Stimulated activated CD8-positive, alpha-beta memory T cell treated with anti-CD3 and anti-CD28 coated beads, Interleukin-4, amount 100 ng/mL, for 1 hour (primary cell): ENCODE measurements around the gene CLIC6.
"Not testable (repeated sequence)": the region's sequence is repeated elsewhere in the genome, so short reads cannot be mapped to it uniquely, and the experiment has no call there.

Experiments used
- DNase-seq, 2 donors: peaks; one replicate each; pipeline ENCODE4 v3.0.0-alpha.2; 2020; ENCODE audit warnings: low read depth in 2 of 2, low spot score in 1 of 2

The CLIC6 gene

GRCh38 chr21:34691390-34692032 is 22.7 kb downstream of the CLIC6 start:
- no peak for DNase-seq

- no peak for DNase-seq
Observed at GRCh38 chr21:34692458-34693020, 23.7 kb downstream of the CLIC6 start.

GRCh38 chr21:34693192-34693810 is 24.5 kb downstream of the CLIC6 start:
- DNase-seq = peak in 1 of 2 donors; percentile 15

GRCh38 chr21:34695434-34695833 is 26.6 kb downstream of the CLIC6 start:
- DNase-seq = no peak

- no peak for DNase-seq
Observed at GRCh38 chr21:34696121-34696520, 27.3 kb downstream of the CLIC6 start.

GRCh38 chr21:34697826-34698225 is 29.0 kb downstream of the CLIC6 start:
- no peak for DNase-seq

- no peak for DNase-seq
Observed at GRCh38 chr21:34698270-34699015, 29.6 kb downstream of the CLIC6 start.

DNA sequence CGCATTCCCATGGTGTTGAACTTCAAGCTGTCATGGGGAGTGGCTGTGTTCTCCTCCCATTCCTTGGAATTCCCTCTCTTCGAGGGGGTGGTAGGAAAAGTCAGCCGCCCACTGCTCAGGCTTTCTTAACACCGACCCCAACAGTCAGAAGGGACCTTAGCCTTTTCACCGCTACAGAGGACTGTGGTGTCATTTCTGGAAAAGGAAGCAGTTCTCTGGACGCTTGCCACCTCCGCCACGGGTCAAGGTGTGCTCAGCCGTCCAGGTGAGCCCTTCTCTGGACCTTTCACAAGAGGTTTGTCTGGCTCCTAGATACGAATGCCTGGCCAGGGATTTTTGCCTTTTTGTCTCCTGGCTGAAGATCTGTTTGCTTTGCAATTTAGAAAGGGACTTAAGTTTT is 31.8 kb downstream of the CLIC6 start:
- DNase-seq = no peak

GRCh38 chr21:34701726-34702125 is 32.9 kb downstream of the CLIC6 start:
- no peak for DNase-seq

DNA sequence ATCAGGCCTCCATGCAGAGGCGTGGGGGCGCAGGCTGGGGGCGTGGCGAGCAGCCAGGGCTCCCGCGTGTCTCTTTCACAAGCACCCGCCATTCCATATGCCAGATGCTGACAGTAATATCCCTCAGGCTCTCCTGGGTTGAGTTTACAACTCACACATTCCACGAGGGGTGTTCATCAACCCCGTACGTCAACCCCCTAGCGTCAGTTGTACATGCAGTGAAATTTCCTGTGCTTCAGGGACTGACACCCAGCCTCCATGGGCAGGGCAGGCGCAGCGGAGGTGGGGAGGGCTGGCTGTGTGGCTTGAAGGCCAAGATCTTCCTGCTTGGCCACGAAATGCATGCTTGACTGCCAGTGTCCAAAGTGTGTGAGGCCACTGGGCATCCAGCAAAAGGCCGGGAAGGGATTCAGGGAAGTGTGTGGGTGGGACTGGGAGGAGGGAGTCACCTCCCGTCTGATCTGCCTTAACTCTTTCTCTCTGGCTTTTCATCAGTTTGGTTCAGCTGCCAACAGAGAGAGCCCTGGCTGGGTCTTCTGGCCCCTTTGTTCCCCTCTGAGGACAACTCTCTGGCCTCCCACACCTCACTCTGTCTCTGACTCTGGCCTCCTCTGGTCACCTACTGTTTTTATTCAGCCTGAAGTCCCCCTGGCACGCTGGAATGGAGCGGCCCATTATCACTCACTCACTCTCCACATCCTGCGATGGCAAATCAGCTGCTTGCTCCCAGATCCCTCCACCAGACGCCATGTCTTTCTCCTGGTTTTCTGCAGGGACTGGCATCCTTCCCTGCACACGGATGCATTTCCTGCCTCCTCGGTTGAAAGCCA is 33.8 kb downstream of the CLIC6 start:
- DNase-seq = no peak

- no peak for DNase-seq
Observed at GRCh38 chr21:34703571-34703970, 34.8 kb downstream of the CLIC6 start.

DNA sequence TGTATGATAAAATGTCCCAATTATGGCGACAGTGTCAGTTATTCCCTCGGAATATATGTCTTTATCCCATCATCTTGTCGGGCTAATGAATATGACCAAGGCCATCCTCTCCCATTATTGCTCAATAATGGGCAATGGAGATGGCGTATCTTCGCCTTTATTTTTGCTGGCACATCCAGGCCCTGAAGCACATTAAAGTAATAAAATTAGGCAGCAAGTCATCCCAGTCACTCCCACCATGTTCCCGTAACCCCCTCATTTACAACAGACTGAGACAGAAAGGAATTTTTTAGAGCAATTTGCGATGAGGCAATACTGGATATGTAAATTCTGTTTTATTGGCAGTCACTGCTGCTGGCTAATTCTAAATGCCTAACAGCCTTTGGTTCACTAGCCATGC is 35.3 kb downstream of the CLIC6 start:
- no peak for DNase-seq

- no peak for DNase-seq
Observed at GRCh38 chr21:34705011-34705410, 36.2 kb downstream of the CLIC6 start.

DNA sequence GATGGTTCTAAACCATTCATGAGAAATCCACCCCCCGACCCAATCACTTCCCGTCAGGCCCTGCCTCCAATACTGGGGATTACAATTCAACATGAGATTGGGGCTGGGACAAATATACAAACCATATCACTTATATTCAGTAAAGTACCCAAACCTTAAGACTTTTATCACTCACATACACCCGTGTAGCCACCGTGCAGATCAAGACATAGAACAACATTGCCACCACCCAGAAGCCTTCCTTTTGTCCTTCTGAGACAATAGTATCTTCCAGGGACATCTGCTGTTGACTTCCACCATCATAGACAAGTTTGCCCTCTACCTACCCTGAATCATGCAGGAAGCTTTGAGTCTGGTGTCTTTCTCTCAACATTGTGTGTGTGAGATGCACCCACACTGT is 37.5 kb downstream of the CLIC6 start:
- no peak for DNase-seq

GRCh38 chr21:34707876-34708325 is 39.1 kb downstream of the CLIC6 start:
- DNase-seq = no peak

DNA sequence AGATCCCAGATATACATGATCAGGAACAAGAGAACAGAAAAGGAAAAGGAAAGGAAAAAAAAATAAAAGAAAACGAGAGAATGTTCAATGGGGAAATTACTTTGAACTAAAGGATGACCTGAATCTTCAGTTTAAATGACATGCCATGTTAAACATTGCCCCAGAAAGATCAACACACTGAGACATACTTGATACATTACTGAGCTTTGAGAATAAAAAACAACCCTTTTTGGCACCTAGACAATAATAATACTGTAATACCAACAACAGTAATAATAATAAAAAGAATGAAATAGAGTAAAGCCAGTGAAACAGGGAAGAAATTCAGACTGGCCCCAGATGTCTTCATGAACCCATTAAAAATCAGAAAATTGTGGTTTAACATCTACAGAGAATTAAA is 44.8 kb downstream of the CLIC6 start:
- DNase-seq = no peak

DNA sequence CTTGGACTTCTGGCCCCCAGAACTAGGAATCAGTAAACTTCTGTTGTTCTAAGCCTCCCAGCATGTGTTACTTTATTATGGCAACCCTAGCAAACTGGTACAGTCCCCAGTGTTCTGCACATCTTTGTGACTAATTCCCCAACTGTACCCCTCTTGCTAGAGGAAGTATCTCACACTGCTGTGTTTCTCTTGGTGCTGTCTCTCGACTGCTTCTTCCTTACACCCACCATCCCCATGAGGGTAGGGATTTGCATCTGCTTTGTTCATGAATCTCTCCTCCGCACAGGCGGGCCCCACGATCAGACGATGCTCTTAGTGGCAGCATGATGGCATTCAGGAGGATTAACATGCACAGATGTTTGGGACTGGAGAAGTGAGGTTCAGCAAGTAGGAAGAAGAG is 46.7 kb downstream of the CLIC6 start:
- no peak for DNase-seq

DNA sequence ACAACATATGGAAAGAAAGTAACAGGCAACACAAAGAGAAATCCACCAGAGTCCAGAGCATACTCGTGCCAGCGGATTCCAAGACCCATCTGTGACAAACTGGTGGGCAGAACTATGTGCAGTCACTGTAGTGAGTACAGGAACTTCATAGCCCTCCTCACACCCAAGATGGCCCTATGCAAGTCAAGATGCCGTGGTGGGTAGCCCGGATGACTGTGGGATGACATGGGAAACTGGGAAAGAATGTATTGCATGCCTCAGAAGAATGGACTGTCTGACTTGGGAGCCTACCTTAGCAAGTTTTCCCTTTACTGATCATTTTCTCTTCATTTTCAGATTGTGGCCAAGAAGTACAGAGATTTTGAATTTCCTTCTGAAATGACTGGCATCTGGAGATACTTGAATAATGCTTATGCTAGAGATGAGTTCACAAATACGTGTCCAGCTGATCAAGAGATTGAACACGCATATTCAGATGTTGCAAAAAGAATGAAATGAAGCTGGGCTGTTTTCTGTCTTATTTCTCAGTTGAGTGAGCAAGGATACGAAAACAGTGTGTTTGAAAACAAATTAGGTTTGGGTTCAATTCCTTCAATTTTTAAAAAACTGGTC is 47.3 kb downstream of the CLIC6 start:
- no peak for DNase-seq

DNA sequence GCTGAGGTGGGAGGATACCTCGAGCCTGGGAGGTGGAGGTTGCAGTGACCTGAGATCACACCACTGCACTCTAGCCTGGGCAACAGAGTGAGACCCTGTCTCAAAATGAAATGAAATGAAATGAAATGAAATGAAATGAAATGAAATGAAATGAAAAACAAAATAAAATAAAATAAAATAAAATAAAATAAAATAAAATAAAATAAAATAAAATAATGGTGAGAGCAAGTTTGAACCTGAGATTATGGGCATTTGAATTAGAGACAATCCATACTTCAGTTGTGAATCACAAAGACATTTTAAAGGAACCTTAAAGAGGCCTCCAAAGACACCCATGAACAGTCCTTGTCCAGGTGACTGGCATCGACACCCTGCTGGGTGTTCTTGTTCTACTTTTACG is 49.7 kb downstream of the CLIC6 start:
- DNase-seq = not testable (repeated sequence)

GRCh38 chr21:34722684-34723300 is 54.0 kb downstream of the CLIC6 start:
- no peak for DNase-seq
